HG03558 (cell line): ENCODE measurements around the gene URM1.

Experiments
- ATAC-seq: cut with Tn5 transposase; IDR thresholded peaks from one replicate; pipeline ENCODE4 v1.9.1; 2021; ENCODE audit warnings: moderate number of reproducible peaks; ENCODE audit not compliant: unreplicated experiment; ENCODE audit errors: extremely low read depth

The URM1 gene

GRCh38 chr9:128344931-128345605, 26.1 kb upstream of the URM1 start:
- ATAC-seq, result no peak

DNA sequence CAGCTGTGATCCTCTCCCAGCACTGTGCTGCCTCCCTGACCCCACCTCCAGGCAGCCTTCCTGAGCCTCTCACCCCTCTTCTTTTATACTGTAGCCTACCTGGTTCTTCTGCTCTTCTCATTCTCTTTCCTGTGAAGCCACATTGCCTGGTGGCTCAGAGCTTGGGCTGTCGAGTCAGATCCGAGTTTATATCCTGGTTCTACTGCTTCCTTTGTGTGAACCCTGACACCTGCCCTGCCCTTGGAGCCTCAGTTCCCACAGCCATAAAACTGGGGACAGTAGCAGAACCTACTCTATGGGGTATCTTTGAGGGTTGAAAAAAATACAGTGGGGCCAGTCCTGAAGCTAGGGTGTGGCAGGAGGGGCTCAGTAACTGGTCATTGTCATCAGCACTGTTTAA, 22.0 kb upstream of the URM1 start:
- no peak for ATAC-seq

DNA sequence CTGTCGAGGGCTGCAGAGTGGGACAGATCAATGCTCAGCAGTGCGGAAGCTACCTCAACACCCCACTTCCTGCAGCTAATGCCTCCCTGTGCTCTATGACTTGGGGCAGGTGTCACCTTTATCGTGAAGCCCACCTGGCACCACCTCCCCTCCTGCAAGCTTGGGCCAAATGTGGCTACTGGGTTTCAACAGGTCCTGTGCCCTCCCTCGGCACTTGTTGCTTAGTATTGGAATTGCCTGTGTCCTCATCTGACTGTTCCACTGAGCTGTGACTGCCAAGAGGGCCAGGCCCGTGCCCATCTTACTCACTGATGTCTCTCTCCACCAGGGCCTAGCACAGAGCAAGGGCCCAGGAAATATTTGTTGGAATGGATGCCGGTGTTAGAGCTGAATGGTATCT, 21.4 kb upstream of the URM1 start:
- ATAC-seq, result no peak

- no peak for ATAC-seq
Measured at GRCh38 chr9:128355451-128355850, 15.7 kb upstream of the URM1 start.

DNA sequence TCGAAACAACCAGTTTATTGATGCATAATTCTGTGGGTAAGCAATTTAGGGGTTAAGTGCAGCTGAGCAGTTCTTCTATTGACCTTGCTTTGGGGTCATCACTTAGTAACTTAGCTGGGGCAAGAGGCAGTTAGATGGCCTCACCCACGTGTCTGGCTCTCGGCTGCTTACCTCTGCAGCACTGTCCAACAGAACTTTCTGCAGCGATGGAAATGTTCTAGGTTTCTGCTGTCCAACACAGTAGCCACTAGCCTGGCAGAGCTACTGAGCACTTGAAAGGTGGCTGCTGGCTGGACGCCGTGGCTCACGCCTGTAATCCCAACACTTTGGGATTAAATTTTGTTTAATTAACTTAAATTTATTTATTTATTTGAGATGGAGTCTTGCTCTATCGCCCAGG, 13.1 kb upstream of the URM1 start:
- ATAC-seq, result no peak

DNA sequence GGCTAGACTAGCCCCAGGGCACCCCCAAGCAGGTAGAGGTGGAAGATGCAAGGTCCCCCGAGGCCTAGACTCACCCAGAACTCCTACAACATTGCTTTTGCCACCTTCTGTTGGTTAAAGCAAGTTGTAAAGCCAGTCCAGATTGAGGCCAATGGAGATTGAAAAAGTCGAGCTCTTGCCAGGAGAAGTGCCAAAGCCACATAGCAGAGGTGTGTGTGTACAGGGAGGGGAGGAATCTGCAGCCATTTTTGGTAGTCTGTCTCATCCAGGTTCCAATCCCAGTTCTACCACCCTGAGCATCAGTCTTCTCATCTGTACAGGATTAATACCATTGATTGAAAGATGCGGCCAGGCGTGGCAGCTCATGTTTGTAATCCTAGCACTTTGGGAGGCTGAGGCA, 12.3 kb upstream of the URM1 start:
- ATAC-seq, result no peak

- ATAC-seq, result no peak
Measured at GRCh38 chr9:128360826-128361225, 10.3 kb upstream of the URM1 start.

- no peak for ATAC-seq
Measured at GRCh38 chr9:128361296-128361985, 9.7 kb upstream of the URM1 start.

- no peak for ATAC-seq
Measured at GRCh38 chr9:128361986-128362646, 9.1 kb upstream of the URM1 start.

DNA sequence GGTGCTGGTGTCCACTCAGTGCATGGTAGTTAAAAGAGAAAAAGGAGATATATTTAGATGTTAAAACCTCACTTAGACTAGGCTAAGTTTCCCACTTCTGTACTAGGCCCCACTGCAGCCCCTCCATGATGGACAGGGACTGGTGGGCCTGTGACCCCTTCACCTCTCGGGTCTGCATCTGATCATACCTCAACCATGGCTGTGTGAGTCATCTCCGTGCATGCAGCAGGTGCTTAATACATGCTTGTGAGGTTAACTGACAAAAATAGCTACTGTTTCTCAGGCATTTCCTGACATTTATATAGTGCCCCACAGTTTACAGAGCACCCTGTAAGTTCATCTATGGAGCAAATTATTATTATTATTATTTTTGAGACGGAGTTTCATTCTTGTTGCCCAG, 8.4 kb upstream of the URM1 start:
- ATAC-seq, result no peak

DNA sequence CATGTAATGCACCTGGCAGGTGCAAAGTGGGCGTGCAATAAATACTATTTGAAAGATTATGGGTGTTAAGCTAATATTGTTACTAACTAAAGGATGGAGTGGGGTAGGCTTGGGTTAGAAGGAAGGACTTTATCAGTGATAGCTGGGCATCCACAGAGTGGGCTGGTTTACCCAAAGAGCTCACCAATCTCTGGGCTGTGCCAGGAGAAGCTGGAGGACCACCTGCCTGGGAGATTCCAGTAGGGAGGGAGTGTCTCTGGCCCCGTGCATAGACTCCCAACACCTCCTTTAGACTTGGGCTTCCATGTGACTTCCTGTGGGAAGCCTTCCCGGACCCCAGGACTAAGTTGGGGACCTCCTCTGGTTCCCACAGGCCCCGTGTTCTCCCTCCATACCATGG, 5.6 kb upstream of the URM1 start:
- no peak for ATAC-seq

DNA sequence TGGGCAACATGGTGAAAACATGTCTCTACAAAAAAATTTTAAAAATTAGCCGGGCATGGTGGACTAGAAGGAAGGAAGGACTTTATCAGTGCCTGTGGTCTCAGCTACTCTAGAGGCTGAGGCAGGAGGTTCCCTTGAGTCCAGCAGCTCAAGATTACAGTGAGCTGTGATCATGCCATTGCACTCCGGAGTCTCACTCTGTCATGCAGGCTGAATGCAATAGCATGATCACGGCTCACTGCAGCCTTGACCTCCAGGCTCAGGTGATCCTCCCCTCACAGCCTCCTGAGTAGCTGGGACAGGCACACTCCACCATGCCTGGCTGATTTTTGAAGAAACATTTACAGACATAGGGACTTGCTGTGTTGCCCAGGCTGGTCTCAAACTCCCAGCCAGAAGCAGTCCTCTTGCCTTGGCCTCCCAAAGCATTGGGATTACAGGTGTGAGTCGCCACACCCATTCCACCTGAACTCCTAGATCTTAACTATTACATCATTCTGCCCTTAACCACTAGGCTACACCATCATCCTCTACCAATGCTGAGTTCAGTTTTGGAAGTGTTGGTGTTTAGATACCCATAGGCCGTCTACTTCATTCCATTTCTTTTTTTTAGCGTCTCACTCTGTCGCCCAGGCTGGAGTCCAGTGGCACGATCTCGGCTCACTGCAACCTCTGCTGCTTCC, 2.0 kb upstream of the URM1 start:
- no peak for ATAC-seq

DNA sequence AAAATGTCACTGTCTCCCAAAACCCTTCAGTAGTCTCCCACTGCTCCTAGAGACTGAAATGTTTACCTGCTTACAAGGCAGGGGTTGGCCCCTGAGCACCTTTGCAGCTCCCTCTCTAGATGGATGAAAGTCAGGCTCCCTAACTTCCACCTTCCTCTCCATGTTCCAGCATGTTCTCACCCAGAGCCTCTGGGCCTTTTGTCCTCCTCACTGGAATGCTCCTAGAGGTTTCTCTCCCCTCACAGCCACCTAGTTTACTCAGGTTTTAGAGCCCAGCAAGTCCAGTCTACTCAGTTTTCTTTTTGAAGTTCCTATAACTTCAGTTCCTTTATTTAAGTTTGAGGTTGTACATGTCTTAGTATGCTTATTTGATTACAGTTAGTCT, 815 bp upstream of the URM1 start:
- ATAC-seq, result no peak

DNA sequence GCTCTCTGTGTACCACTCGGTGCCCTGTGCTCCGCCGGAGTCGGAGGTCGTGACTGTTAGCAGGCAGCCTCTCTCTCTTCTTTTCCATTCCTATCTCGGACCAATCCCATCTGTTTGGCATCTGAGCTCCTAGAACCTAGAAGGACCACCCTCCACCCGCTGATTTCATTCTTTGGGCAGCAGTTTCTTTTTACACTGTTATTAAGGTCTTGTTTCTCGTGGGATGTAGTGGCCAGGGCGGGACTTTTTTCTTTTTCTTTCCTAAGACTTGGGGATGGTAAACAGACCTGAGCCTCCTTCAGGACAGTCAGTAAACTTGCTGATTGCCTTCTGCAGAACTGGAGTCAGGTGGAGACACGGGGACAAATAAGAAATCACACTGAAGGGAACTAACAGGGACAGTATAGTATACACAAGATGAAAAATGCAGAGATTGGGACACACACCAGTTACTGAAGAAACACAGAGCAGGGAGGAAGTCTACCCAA, 500 bp downstream of the URM1 start:
- no peak for ATAC-seq

DNA sequence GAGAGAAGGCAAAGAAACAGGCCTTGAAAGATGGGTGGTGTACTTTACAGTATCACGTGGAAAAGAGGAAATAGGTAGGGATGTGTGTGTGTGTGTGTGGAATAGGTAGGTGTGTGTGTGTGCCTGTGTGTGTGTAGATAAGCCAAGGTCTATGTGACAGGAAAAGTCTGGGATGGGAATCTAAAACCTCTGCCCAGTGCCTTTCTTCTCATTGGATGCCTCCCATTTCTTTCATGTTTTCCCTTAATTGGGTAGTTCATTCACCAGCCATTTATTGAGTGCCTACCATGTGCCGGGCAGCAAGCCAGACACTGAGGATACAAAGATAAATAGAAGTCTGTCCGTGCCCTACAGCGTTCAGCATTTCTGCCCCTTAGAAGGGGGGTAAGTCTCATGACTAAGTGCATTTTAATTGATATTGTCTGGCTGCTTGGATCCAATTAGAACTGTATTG, 1.0 kb downstream of the URM1 start:
- no peak for ATAC-seq

DNA sequence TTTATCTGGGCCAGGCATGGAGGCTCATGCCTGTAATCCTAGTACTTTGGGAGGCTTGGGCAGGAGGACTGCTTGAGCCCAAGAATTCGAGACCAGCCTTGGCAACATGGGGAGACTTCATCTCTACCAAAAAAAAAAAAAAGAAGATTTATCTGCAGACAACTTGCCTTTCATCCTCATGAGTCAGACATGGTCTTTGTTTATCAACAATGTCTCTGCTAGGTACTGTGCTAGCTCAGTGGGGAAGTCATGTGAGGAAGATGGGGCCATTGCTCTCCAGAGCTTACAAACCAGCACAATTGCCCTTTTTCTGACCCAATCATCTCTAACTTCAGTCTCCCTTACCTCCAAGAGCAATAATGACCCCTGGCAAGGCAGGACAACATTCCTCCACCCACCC, 1.6 kb downstream of the URM1 start:
- ATAC-seq, result no peak

GRCh38 chr9:128374221-128374675, 3.1 kb downstream of the URM1 start:
- ATAC-seq, result no peak

- no peak for ATAC-seq
Measured at GRCh38 chr9:128375865-128376264, 4.7 kb downstream of the URM1 start.

DNA sequence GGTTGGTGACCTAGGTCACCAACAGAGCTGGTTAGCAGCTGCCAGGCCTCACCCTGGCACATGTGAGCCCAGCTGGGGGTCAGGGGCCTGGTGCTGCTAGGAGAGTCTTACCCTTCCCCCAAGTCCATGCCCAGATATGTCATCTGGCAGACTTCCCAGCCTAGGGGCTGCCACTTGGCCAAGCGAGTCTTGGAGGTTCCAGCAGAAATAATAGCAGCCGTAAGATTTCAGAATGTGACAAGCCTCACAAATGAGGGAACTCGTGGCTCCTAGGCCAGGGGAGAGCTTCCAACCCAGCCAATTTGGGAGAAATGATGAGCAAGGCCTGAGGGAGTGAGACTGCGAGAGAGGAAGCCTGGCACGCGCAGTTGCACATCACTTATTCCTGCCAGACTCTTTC, 11.1 kb downstream of the URM1 start:
- no peak for ATAC-seq

- no peak for ATAC-seq
Measured at GRCh38 chr9:128383007-128383753, 12.0 kb downstream of the URM1 start.
